Measurements from ENCODE around the gene RHEBL1. TPM values are rescaled to one million over a fixed set of nuclear protein-coding genes. Genes with fewer than 3 reads are reported as not detected.
A peak's percentile ranks its signal among the peaks of the same experiment; 100 is the strongest.

Gene RHEBL1
- total RNA-seq, 2 donors from 2014 or later, result 1.1 to 2.3 TPM

DNA sequence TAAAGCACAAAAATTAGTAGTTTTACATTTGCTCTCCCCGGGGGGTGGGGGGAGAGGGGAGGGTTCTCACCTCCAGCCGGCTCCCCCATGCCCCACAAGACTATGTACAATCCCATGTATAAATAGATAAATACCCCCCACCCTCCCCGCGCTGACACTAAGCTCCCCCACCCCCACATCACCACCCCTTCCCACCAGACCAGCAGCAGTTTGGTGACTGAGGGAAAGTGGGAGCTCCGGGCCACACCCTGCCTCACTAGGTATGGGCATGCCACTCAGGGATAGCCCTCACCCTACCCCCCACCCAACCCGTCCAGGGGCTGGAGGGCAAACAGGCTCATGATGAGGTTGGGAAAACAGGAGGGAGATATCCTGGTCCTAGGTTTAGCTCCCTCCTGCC is 49.3 kb downstream of the RHEBL1 start:
- intact Hi-C loops (cut with DNase I), result no loop called here
- Histone ChIP-seq H3K4me3 (no peak overlapping the region), H3K36me3 (peaks cover 0 to 6% of the 10 kb centered on the region in 2 donors), H3K4me1 (replicated peaks) (peaks cover 3% of the 10 kb centered on the region), H3K9me3 (no peaks in the 10 kb centered on the region), H3K27me3 (replicated peaks; ENCODE audit: insufficient read depth) (no peaks in the 10 kb centered on the region), H3K27ac (no peak overlapping the region)
- 82% methylated on average over 6 of the region's 6 CpGs for WGBS
- no peak for TF ChIP-seq POLR2AphosphoS5 (IDR thresholded peaks at IDR 0.05)
- TF ChIP-seq POLR2A (IDR thresholded peaks at IDR 0.05), result no peak
- DNase-seq (ENCODE audit: low spot score), result no peak

DNA sequence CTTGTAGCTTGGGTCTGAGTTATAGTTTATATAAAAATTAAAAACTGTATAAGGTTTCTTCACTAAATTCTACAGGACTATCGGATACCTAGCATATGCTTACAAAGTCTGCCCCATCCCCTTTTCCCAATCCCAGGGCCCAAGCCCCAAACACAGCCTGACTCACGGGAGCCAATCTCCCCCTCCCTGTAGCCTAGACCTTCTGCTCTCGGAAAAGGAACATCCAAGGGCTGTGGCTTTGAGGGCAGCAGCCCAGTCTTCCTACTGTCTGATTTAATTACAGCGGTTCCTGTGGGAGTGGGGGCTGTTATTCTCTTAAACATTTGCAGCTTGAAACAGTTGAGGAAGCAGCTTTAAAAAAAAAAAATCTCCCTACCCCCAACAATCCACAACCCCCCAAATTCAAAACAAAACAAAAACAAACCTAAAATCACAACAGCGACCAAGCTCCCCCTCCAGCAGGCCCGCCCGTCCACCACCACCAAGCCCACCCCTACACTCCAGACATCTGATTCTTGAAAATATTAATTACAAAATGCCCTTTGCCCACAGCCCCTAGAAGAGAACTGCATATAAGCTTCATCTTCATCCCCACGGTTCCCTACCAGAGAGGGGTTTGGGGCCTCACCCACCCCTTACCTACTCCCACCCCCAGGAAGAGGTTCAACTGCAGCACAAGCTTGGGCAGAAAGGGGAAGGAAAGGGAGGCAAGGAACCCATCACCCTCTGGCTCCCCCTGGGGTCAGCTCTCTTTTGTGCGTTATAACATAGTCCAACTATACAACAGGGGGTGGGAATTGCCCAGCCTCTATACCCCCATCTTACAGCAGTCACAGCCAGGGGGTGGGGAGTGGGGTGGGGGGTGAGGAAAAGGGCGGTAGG is 50.1 kb downstream of the RHEBL1 start:
- peaks cover 0 to 6% of the 10 kb centered on the region in 2 donors for H3K36me3 ChIP-seq
- H3K9me3 ChIP-seq, result no peaks in the 10 kb centered on the region
- H3K27ac ChIP-seq, result peak overlapping the region; percentile 86 to 91
- TF ChIP-seq POLR2A (IDR thresholded peaks at IDR 0.05) (no peak), POLR2AphosphoS5 (IDR thresholded peaks at IDR 0.05) (no peak)
- TF ChIP-seq, protein P1, sequence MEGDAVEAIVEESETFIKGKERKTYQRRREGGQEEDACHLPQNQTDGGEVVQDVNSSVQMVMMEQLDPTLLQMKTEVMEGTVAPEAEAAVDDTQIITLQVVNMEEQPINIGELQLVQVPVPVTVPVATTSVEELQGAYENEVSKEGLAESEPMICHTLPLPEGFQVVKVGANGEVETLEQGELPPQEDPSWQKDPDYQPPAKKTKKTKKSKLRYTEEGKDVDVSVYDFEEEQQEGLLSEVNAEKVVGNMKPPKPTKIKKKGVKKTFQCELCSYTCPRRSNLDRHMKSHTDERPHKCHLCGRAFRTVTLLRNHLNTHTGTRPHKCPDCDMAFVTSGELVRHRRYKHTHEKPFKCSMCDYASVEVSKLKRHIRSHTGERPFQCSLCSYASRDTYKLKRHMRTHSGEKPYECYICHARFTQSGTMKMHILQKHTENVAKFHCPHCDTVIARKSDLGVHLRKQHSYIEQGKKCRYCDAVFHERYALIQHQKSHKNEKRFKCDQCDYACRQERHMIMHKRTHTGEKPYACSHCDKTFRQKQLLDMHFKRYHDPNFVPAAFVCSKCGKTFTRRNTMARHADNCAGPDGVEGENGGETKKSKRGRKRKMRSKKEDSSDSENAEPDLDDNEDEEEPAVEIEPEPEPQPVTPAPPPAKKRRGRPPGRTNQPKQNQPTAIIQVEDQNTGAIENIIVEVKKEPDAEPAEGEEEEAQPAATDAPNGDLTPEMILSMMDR (IDR thresholded peaks at IDR 0.05), result no peak
- peaks cover 3% of the 10 kb centered on the region for H3K4me1 ChIP-seq (replicated peaks)
- no peaks in the 10 kb centered on the region for H3K27me3 ChIP-seq (replicated peaks; ENCODE audit: insufficient read depth)
- WGBS, result 63% methylated on average over 10 of the region's 10 CpGs
- intact Hi-C loops (cut with DNase I), result no loop called here
- no peak for DNase-seq (ENCODE audit: low spot score)
- H3K4me3 ChIP-seq, result peak overlapping the region in 1 of 2 donors; percentile 75

DNA sequence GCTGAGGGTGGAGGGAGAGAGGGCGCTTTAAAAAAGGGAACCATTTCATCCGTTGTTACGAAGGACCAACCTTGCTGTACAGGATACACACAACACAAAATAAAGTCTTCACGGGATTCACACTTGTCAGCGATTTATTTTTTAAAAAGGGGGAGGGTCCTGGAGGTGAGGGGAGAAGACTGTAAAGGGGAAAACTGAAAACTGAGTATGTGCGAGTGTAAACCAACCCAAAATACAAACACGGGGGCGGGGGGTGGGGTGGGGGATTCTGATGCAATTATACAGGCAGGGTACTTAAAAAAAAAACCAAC is 50.7 kb downstream of the RHEBL1 start:
- Histone ChIP-seq H3K4me3 (peak overlapping the region; percentile 67 to 75), H3K27ac (peak overlapping the region; percentile 86 to 91), H3K27me3 (replicated peaks; ENCODE audit: insufficient read depth) (no peaks in the 10 kb centered on the region), H3K9me3 (no peaks in the 10 kb centered on the region), H3K4me1 (replicated peaks) (peaks cover 3% of the 10 kb centered on the region), H3K36me3 (peaks cover 0 to 6% of the 10 kb centered on the region in 2 donors)
- under 1% methylated on average over 8 of the region's 8 CpGs for WGBS
- intact Hi-C loops (cut with DNase I), result no loop called here
- no peak for DNase-seq (ENCODE audit: low spot score)
- TF ChIP-seq POLR2A (IDR thresholded peaks at IDR 0.05) (no peak), POLR2AphosphoS5 (IDR thresholded peaks at IDR 0.05) (no peak)
- TF ChIP-seq, protein P1 (IDR thresholded peaks at IDR 0.05), result no peak

DNA sequence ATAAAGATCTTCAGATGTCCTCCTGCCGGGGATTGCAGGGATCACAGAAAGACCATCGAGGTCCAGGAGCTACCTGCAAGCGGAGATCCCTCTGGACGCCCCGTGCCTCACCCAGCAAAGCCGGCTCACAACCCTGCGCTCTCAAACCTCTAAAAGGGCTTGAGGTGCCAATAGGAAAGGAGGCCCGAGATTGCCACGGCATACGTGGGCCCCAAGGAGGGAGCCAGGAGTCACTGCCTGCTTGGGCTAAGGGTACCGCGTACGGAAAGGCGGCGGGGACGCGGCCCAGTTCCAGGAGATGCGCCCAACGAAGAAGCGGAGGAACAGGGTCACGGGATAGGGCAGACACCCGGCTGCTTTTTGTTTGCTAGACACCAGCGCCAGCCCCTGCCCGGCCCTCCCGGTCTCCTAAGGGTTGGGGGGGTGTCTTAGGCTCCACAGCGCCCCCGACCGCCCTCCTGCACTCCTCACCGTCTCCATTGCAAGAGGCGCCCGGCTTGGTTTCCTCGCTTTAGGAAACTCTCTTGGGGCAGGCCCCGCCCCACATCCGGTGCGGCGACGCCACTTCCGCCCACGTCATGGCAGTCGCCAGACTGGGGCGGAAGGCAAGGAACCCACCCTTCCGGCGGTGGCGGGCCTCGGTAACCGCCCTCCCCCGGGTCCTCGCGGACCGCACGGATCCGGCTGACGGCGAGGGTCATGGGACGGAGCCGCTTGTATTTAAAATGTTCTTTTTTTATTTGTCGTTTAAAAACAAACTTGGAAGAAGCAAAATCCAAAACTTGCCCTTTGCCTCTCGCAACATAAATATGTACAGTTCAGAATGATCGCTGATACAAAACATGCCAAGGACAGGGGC is 51.3 kb downstream of the RHEBL1 start, which contains the start of gene PRKAG1:
Gene PRKAG1 (minus strand): TSS at position 516 of the 859 bp plus-strand sequence. CDS start 36 bp downstream, at position 480.
- WGBS, result under 1% methylated on average over 59 of the region's 59 CpGs
- no peaks in the 10 kb centered on the region for H3K27me3 ChIP-seq (replicated peaks; ENCODE audit: insufficient read depth)
- H3K4me1 ChIP-seq (replicated peaks), result peaks cover 3% of the 10 kb centered on the region
- intact Hi-C loops (cut with DNase I), result no loop called here
- peaks cover 0 to 6% of the 10 kb centered on the region in 2 donors for H3K36me3 ChIP-seq
- H3K9me3 ChIP-seq, result no peaks in the 10 kb centered on the region
- peak within 1 kb of the TSS; percentile 86 to 91 for H3K27ac ChIP-seq
- peak; percentile 96 for DNase-seq (ENCODE audit: low spot score)
- H3K4me3 ChIP-seq, result peak within 1 kb of the TSS; percentile 67 to 75
- TF ChIP-seq, protein P1 (IDR thresholded peaks at IDR 0.05), result peak in 3 of 4 experiments; percentile 37 to 61 (median 56)
- peak; percentile 99 for TF ChIP-seq POLR2AphosphoS5 (IDR thresholded peaks at IDR 0.05)
- peak; percentile 82 for TF ChIP-seq POLR2A (IDR thresholded peaks at IDR 0.05)

DNA sequence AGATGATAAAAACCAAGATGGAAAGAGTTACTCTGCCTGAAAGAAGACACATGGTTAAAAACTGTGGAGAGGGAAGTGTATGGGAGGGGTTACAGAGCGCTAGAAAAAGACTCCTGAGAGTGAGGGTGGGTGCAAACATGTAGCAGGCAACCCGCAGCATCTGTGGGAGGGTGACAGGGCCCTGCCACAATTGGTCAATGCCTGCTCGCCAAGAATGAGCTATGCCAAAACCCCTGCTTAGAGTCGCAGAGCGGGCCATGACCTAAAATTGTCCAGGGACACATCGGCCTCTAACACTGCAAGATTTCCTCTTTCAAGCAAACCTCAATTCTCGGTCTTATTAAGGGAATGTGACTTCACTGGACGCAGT is 51.9 kb downstream of the RHEBL1 start:
- DNase-seq (ENCODE audit: low spot score), result no peak
- no peaks in the 10 kb centered on the region for H3K9me3 ChIP-seq
- no peaks in the 10 kb centered on the region for H3K27me3 ChIP-seq (replicated peaks; ENCODE audit: insufficient read depth)
- peak overlapping the region; percentile 67 to 75 for H3K4me3 ChIP-seq
- H3K4me1 ChIP-seq (replicated peaks), result peaks cover 3% of the 10 kb centered on the region
- peak overlapping the region; percentile 86 to 91 for H3K27ac ChIP-seq
- H3K36me3 ChIP-seq, result peaks cover 0 to 6% of the 10 kb centered on the region in 2 donors
- TF ChIP-seq POLR2A (IDR thresholded peaks at IDR 0.05) (no peak), POLR2AphosphoS5 (IDR thresholded peaks at IDR 0.05) (no peak)
- TF ChIP-seq, protein P1 (IDR thresholded peaks at IDR 0.05), result no peak
- intact Hi-C loops (cut with DNase I), result no loop called here
- WGBS, result 3% methylated on average over 8 of the region's 8 CpGs

Data from prostate gland (tissue), 2 donors.